ENCODE data around the gene HEPN1.
"Not testable (repeated sequence)": the region's sequence is repeated elsewhere in the genome, so short reads cannot be mapped to it uniquely, and the experiment has no call there.

Gene HEPN1

GRCh38 chr11:124942466-124943253, 23.6 kb downstream of the HEPN1 start:
- DNase-seq (ENCODE audit: low spot score): no peak

- no peak for DNase-seq (ENCODE audit: low spot score)
Measured at GRCh38 chr11:124943254-124943616, 24.2 kb downstream of the HEPN1 start.

- DNase-seq (ENCODE audit: low spot score): no peak
Measured at GRCh38 chr11:124943741-124944140, 24.7 kb downstream of the HEPN1 start.

- no peak for DNase-seq (ENCODE audit: low spot score)
Measured at GRCh38 chr11:124944565-124944964, 25.5 kb downstream of the HEPN1 start.

- no peak for DNase-seq (ENCODE audit: low spot score)
Measured at GRCh38 chr11:124945826-124946225, 26.8 kb downstream of the HEPN1 start.

GRCh38 chr11:124946735-124947141, 27.7 kb downstream of the HEPN1 start:
- no peak for DNase-seq (ENCODE audit: low spot score)

GRCh38 chr11:124950601-124951330, 31.7 kb downstream of the HEPN1 start:
- DNase-seq (ENCODE audit: low spot score): no peak

GRCh38 chr11:124951341-124951740, 32.3 kb downstream of the HEPN1 start:
- DNase-seq (ENCODE audit: low spot score): no peak

GRCh38 chr11:124953753-124954589, 34.9 kb downstream of the HEPN1 start, which contains the start of gene CCDC15:
Gene CCDC15 (plus strand): TSS chr11:124954202. CDS start chr11:124954733, 531 bp downstream.
- DNase-seq (ENCODE audit: low spot score): peak; percentile 95

GRCh38 chr11:124954590-124954955, 35.5 kb downstream of the HEPN1 start:
- DNase-seq (ENCODE audit: low spot score): no peak

GRCh38 chr11:124955035-124955434, 36.0 kb downstream of the HEPN1 start:
- peak; percentile 27 for DNase-seq (ENCODE audit: low spot score)

- DNase-seq (ENCODE audit: low spot score): peak; percentile 54
Measured at GRCh38 chr11:124961972-124962609, 43.0 kb downstream of the HEPN1 start.

- DNase-seq (ENCODE audit: low spot score): not testable (repeated sequence)
Measured at GRCh38 chr11:124968197-124968596, 49.1 kb downstream of the HEPN1 start.

Data from hematopoietic multipotent progenitor cell treated with erythropoietin and hydrocortisone succinate and interleukin-3 and kit ligand, for 15 days (in vitro differentiated cells).